Measurements from ENCODE around the gene ZEB1.
A peak's percentile ranks its signal among the peaks of the same experiment; 100 is the strongest.

Gene ZEB1

GRCh38 chr10:31322647-31323046 lies 3.6 kb downstream of the ZEB1 start:
- Histone ChIP-seq H3F3A (ENCODE audit: insufficient read depth) (peaks cover 12% of the 10 kb centered on the region), H3K9me2 (replicated peaks; ENCODE audit: insufficient read depth, low read length) (no peaks in the 10 kb centered on the region), H3K36me3 (ENCODE audit: low read length) (no peaks in the 10 kb centered on the region; the same call in 1 of the 2 replicates), H3K9ac (ENCODE audit: low read length) (no peak overlapping the region), H4K20me1 (ENCODE audit: low read depth, low read length) (peaks cover 62% of the 10 kb centered on the region), H3K79me2 (ENCODE audit: insufficient read depth, low read length) (peaks cover 81% of the 10 kb centered on the region), H3K4me2 (ENCODE audit: low read depth, low read length, poor library complexity, severe bottlenecking) (peak overlapping the region; percentile 87), H3K27ac (ENCODE audit: low read depth, low read length) (no peak overlapping the region), H3K9me3 (ENCODE audit: insufficient read depth, low read length) (no peaks in the 10 kb centered on the region), H3K27me3 (ENCODE audit: low read length) (no peaks in the 10 kb centered on the region), H2AFZ (ENCODE audit: low read depth, low read length, severe bottlenecking) (no peak overlapping the region), H3K4me3 (ENCODE audit: insufficient read depth, low read length, poor library complexity, severe bottlenecking) (no peak overlapping the region)
- no peak for TF ChIP-seq CTCF (IDR thresholded peaks at IDR 0.05; ENCODE audit: insufficient read depth, low read length, poor library complexity, severe bottlenecking)
- no peak for TF ChIP-seq EZH2phosphoT487 (conservative IDR thresholded peaks at IDR 0.05; ENCODE audit: low read length)

GRCh38 chr10:31340343-31340742 lies 21.3 kb downstream of the ZEB1 start:
- H3F3A ChIP-seq (ENCODE audit: insufficient read depth) = no peaks in the 10 kb centered on the region
- no peak overlapping the region for H3K4me2 ChIP-seq (ENCODE audit: low read depth, low read length, poor library complexity, severe bottlenecking)
- H3K27ac ChIP-seq (ENCODE audit: low read depth, low read length) = no peak overlapping the region
- no peak overlapping the region for H3K4me3 ChIP-seq (ENCODE audit: insufficient read depth, low read length, poor library complexity, severe bottlenecking)
- no peaks in the 10 kb centered on the region for H3K36me3 ChIP-seq (ENCODE audit: low read length)
- no peaks in the 10 kb centered on the region for H3K27me3 ChIP-seq (ENCODE audit: low read length)
- no peak for TF ChIP-seq EZH2phosphoT487 (conservative IDR thresholded peaks at IDR 0.05; ENCODE audit: low read length)
- no peak for TF ChIP-seq CTCF (IDR thresholded peaks at IDR 0.05; ENCODE audit: insufficient read depth, low read length, poor library complexity, severe bottlenecking)
- no peak overlapping the region for H2AFZ ChIP-seq (ENCODE audit: low read depth, low read length, severe bottlenecking)
- peaks cover 90% of the 10 kb centered on the region for H3K79me2 ChIP-seq (ENCODE audit: insufficient read depth, low read length)
- H3K9me3 ChIP-seq (ENCODE audit: insufficient read depth, low read length) = no peaks in the 10 kb centered on the region
- H3K9ac ChIP-seq (ENCODE audit: low read length) = no peak overlapping the region
- H4K20me1 ChIP-seq (ENCODE audit: low read depth, low read length) = peaks cover 60% of the 10 kb centered on the region
- H3K9me2 ChIP-seq (replicated peaks; ENCODE audit: insufficient read depth, low read length) = no peaks in the 10 kb centered on the region

- H3K4me2 ChIP-seq (ENCODE audit: low read depth, low read length, poor library complexity, severe bottlenecking) = no peak overlapping the region
- no peaks in the 10 kb centered on the region for H3F3A ChIP-seq (ENCODE audit: insufficient read depth)
- no peak overlapping the region for H3K9ac ChIP-seq (ENCODE audit: low read length)
- H3K27me3 ChIP-seq (ENCODE audit: low read length) = no peaks in the 10 kb centered on the region
- H3K4me3 ChIP-seq (ENCODE audit: insufficient read depth, low read length, poor library complexity, severe bottlenecking) = no peak overlapping the region
- H4K20me1 ChIP-seq (ENCODE audit: low read depth, low read length) = peaks cover 64% of the 10 kb centered on the region
- H2AFZ ChIP-seq (ENCODE audit: low read depth, low read length, severe bottlenecking) = no peak overlapping the region
- no peaks in the 10 kb centered on the region for H3K36me3 ChIP-seq (ENCODE audit: low read length)
- no peaks in the 10 kb centered on the region for H3K9me2 ChIP-seq (replicated peaks; ENCODE audit: insufficient read depth, low read length)
- H3K9me3 ChIP-seq (ENCODE audit: insufficient read depth, low read length) = no peaks in the 10 kb centered on the region
- H3K27ac ChIP-seq (ENCODE audit: low read depth, low read length) = no peak overlapping the region
- peaks cover 88% of the 10 kb centered on the region for H3K79me2 ChIP-seq (ENCODE audit: insufficient read depth, low read length)
- no peak for TF ChIP-seq CTCF (IDR thresholded peaks at IDR 0.05; ENCODE audit: insufficient read depth, low read length, poor library complexity, severe bottlenecking)
- no peak for TF ChIP-seq EZH2phosphoT487 (conservative IDR thresholded peaks at IDR 0.05; ENCODE audit: low read length)
Observed at GRCh38 chr10:31341552-31341951, 22.5 kb downstream of the ZEB1 start.
